ENCODE results near the gene SHANK3.

The SHANK3 gene

GRCh38 chr22:50713571-50714056 is 41.0 kb downstream of the SHANK3 start:
- ChIA-PET CTCF (no interaction called here), POLR2A (no interaction called here)
- Histone ChIP-seq H3K4me1 (ENCODE audit: control extremely low read depth in 1 of 4, control insufficient read depth in 4 of 4, insufficient read depth in 4 of 4, low read length in 3 of 4) (no peaks in the 10 kb centered on the region), H3K27me3 (replicated peaks in 2 of 5; ENCODE audit: control insufficient read depth in 4 of 5, insufficient read depth in 5 of 5, low read length in 4 of 5) (no peaks in the 10 kb centered on the region), H3K27ac (ENCODE audit: insufficient read depth in 1 of 2, low read depth in 1 of 2, low read length in 2 of 2, poor library complexity in 1 of 2, severe bottlenecking in 2 of 2) (no peak overlapping the region), H3K36me3 (ENCODE audit: control insufficient read depth in 4 of 4, insufficient read depth in 4 of 4, low read length in 3 of 4) (peaks cover 6 to 96% (median 75%) of the 10 kb centered on the region in 4 experiments), H3K9me3 (ENCODE audit: control extremely low read depth in 1 of 5, control insufficient read depth in 4 of 5, insufficient read depth in 2 of 5, low read depth in 1 of 5, low read length in 4 of 5) (no peaks in the 10 kb centered on the region), H3K4me3 (ENCODE audit: control insufficient read depth in 1 of 7, extremely low read depth in 1 of 7, insufficient read depth in 4 of 7, low read depth in 2 of 7, low read length in 6 of 7) (no peak overlapping the region)
- 98% methylated on average over 4 of the region's 5 CpGs for WGBS (ENCODE audit: insufficient coverage)
- DNase-seq: no peak

DNA sequence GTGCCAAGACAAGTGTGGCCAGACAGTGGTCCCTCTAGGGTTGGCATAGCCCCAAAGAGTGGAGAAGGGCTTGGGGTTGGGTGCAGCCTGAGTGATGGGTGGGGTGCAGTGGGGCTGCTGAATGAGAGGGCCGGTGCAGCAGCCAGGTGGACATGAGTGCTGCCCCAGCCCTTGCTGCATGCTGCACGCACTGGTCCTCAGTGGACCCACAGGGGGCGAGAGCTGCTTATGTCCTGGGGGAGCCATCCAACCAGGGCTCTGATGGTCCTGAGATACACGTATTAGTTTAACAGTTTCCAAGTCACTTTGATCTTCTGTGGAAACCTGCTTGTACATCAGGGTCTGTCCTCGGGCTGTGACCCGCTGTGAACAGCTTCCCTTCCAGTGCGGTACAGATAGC is 41.5 kb downstream of the SHANK3 start:
- 96% methylated on average over 7 of the region's 7 CpGs for WGBS (ENCODE audit: insufficient coverage)
- peaks cover 6 to 95% (median 73%) of the 10 kb centered on the region in 4 experiments for H3K36me3 ChIP-seq (ENCODE audit: control insufficient read depth in 4 of 4, insufficient read depth in 4 of 4, low read length in 3 of 4)
- POLR2A ChIA-PET: no interaction called here
- H3K4me3 ChIP-seq (ENCODE audit: control insufficient read depth in 1 of 7, extremely low read depth in 1 of 7, insufficient read depth in 4 of 7, low read depth in 2 of 7, low read length in 6 of 7): no peak overlapping the region
- no peaks in the 10 kb centered on the region for H3K9me3 ChIP-seq (ENCODE audit: control extremely low read depth in 1 of 5, control insufficient read depth in 4 of 5, insufficient read depth in 2 of 5, low read depth in 1 of 5, low read length in 4 of 5)
- H3K4me1 ChIP-seq (ENCODE audit: control extremely low read depth in 1 of 4, control insufficient read depth in 4 of 4, insufficient read depth in 4 of 4, low read length in 3 of 4): no peaks in the 10 kb centered on the region
- CTCF ChIA-PET: no interaction called here
- no peaks in the 10 kb centered on the region for H3K27me3 ChIP-seq (replicated peaks in 2 of 5; ENCODE audit: control insufficient read depth in 4 of 5, insufficient read depth in 5 of 5, low read length in 4 of 5)
- peak overlapping the region in 1 of 2 experiments; percentile 20 for H3K27ac ChIP-seq (ENCODE audit: insufficient read depth in 1 of 2, low read depth in 1 of 2, low read length in 2 of 2, poor library complexity in 1 of 2, severe bottlenecking in 2 of 2)
- DNase-seq: no peak

DNA sequence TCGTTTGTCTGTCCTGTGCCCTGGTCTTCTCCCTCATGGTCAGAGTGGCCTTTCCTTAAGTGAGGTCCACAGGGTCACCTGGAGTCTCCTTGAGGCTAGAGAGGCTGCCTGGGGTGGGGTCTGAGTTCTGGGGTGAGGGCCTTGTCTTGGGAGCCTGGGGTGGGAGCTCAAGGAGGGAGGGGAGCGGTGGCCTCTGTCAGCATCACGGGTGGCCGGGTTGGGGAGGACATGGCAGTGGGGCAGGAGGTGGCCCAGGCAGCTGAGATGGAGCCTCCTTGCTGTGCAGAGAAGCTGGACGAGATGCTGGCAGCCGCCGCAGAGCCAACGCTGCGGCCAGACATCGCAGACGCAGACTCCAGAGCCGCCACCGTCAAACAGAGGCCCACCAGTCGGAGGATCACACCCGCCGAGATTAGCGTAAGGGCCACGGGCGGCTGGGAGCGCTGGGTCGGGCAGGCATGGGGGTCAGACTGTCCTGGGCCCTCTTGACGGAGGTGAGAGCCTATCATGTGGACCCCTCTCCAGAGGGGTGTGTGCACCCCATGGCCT is 42.1 kb downstream of the SHANK3 start:
- POLR2A ChIA-PET: interaction anchor here (0.6 kb wide), 1 partner anchor 18 kb away, joined by 6 read pairs; no protein-coding TSS in a partner anchor
- H3K4me1 ChIP-seq (ENCODE audit: control extremely low read depth in 1 of 4, control insufficient read depth in 4 of 4, insufficient read depth in 4 of 4, low read length in 3 of 4): no peaks in the 10 kb centered on the region
- peaks cover 6 to 95% (median 69%) of the 10 kb centered on the region in 4 experiments for H3K36me3 ChIP-seq (ENCODE audit: control insufficient read depth in 4 of 4, insufficient read depth in 4 of 4, low read length in 3 of 4)
- CTCF ChIA-PET: interaction anchor here (1.1 kb wide), 1 partner anchor 23 kb away, joined by 3 read pairs; no protein-coding TSS in a partner anchor
- no peaks in the 10 kb centered on the region for H3K9me3 ChIP-seq (ENCODE audit: control extremely low read depth in 1 of 5, control insufficient read depth in 4 of 5, insufficient read depth in 2 of 5, low read depth in 1 of 5, low read length in 4 of 5)
- WGBS (ENCODE audit: insufficient coverage): 96% methylated on average over 22 of the region's 22 CpGs
- H3K27ac ChIP-seq (ENCODE audit: insufficient read depth in 1 of 2, low read depth in 1 of 2, low read length in 2 of 2, poor library complexity in 1 of 2, severe bottlenecking in 2 of 2): peak overlapping the region in 1 of 2 experiments; percentile 20
- no peaks in the 10 kb centered on the region for H3K27me3 ChIP-seq (replicated peaks in 2 of 5; ENCODE audit: control insufficient read depth in 4 of 5, insufficient read depth in 5 of 5, low read length in 4 of 5)
- DNase-seq: no peak
- H3K4me3 ChIP-seq (ENCODE audit: control insufficient read depth in 1 of 7, extremely low read depth in 1 of 7, insufficient read depth in 4 of 7, low read depth in 2 of 7, low read length in 6 of 7): no peak overlapping the region

DNA sequence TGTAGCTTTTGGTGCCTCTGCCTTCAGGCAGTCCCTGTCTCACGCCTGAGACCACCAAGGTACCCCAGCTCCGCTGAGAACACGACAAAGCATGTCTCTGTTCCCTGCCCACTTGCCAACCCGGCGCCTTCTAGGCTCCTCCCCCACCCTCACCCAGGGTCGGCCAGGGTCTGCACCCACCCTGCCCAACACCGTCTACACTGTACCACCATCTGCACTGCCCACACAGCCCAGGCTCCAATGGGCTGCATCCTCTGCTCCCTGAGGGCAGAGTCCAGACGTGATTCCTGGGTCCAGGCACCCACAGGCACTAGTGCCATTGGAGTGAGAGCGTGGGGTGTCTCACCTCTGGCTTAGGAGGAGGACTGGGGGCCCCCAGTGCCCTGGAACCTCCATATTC is 42.6 kb downstream of the SHANK3 start:
- 95% methylated on average over 3 of the region's 9 CpGs for WGBS (ENCODE audit: insufficient coverage)
- H3K9me3 ChIP-seq (ENCODE audit: control extremely low read depth in 1 of 5, control insufficient read depth in 4 of 5, insufficient read depth in 2 of 5, low read depth in 1 of 5, low read length in 4 of 5): no peaks in the 10 kb centered on the region
- no peak for DNase-seq
- H3K4me1 ChIP-seq (ENCODE audit: control extremely low read depth in 1 of 4, control insufficient read depth in 4 of 4, insufficient read depth in 4 of 4, low read length in 3 of 4): no peaks in the 10 kb centered on the region
- ChIA-PET POLR2A (interaction anchor here (0.6 kb wide), 1 partner anchor 18 kb away, joined by 6 read pairs; no protein-coding TSS in a partner anchor), CTCF (interaction anchor here (1.1 kb wide), 1 partner anchor 24 kb away, joined by 3 read pairs; no protein-coding TSS in a partner anchor)
- no peak overlapping the region for H3K4me3 ChIP-seq (ENCODE audit: control insufficient read depth in 1 of 7, extremely low read depth in 1 of 7, insufficient read depth in 4 of 7, low read depth in 2 of 7, low read length in 6 of 7)
- H3K36me3 ChIP-seq (ENCODE audit: control insufficient read depth in 4 of 4, insufficient read depth in 4 of 4, low read length in 3 of 4): peaks cover 6 to 89% (median 65%) of the 10 kb centered on the region in 4 experiments
- H3K27ac ChIP-seq (ENCODE audit: insufficient read depth in 1 of 2, low read depth in 1 of 2, low read length in 2 of 2, poor library complexity in 1 of 2, severe bottlenecking in 2 of 2): no peak overlapping the region
- H3K27me3 ChIP-seq (replicated peaks in 2 of 5; ENCODE audit: control insufficient read depth in 4 of 5, insufficient read depth in 5 of 5, low read length in 4 of 5): no peaks in the 10 kb centered on the region

DNA sequence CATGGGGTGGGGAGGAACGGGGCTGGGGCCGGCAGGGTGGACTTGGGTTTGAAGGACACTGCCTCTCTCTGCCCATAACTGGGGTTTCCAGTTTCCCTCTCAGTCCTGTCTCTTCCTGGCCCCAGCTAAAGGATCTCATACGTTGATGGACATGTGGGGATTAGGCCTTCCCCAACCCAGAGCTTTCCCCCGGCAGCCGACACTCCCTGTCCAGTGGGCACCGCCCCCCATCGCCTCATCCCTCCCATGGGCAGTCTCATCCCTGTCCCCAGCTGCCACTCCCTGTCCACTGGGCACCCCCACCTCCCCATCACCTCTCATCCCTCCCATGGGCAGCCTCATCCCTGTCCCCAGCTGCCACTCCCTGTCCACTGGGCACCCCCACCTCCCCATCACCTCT is 43.2 kb downstream of the SHANK3 start:
- Histone ChIP-seq H3K27ac (ENCODE audit: insufficient read depth in 1 of 2, low read depth in 1 of 2, low read length in 2 of 2, poor library complexity in 1 of 2, severe bottlenecking in 2 of 2) (no peak overlapping the region), H3K36me3 (ENCODE audit: control insufficient read depth in 4 of 4, insufficient read depth in 4 of 4, low read length in 3 of 4) (peaks cover 6 to 85% (median 60%) of the 10 kb centered on the region in 4 experiments), H3K4me1 (ENCODE audit: control extremely low read depth in 1 of 4, control insufficient read depth in 4 of 4, insufficient read depth in 4 of 4, low read length in 3 of 4) (no peaks in the 10 kb centered on the region), H3K9me3 (ENCODE audit: control extremely low read depth in 1 of 5, control insufficient read depth in 4 of 5, insufficient read depth in 2 of 5, low read depth in 1 of 5, low read length in 4 of 5) (no peaks in the 10 kb centered on the region), H3K27me3 (replicated peaks in 2 of 5; ENCODE audit: control insufficient read depth in 4 of 5, insufficient read depth in 5 of 5, low read length in 4 of 5) (no peaks in the 10 kb centered on the region), H3K4me3 (ENCODE audit: control insufficient read depth in 1 of 7, extremely low read depth in 1 of 7, insufficient read depth in 4 of 7, low read depth in 2 of 7, low read length in 6 of 7) (no peak overlapping the region)
- WGBS (ENCODE audit: insufficient coverage): 100% methylated on average over 5 of the region's 7 CpGs
- no peak for DNase-seq
- ChIA-PET CTCF (interaction anchor here (1.1 kb wide), 1 partner anchor 24 kb away, joined by 3 read pairs; no protein-coding TSS in a partner anchor), POLR2A (no interaction called here)

- CTCF ChIA-PET: interaction anchor here (1.3 kb wide), 1 partner anchor 10 kb away, joined by 6 read pairs; no protein-coding TSS in a partner anchor
- POLR2A ChIA-PET: no interaction called here
These were observed 43.8 kb downstream of the SHANK3 start for GRCh38 chr22:50716290-50717024.

More at GRCh38 chr22:50716290-50717024, 43.8 kb downstream of the SHANK3 start:
- 96% methylated on average over 12 of the region's 13 CpGs for WGBS (ENCODE audit: insufficient coverage)
- H3K4me3 ChIP-seq (ENCODE audit: control insufficient read depth in 1 of 7, extremely low read depth in 1 of 7, insufficient read depth in 4 of 7, low read depth in 2 of 7, low read length in 6 of 7): no peak overlapping the region
- H3K4me1 ChIP-seq (ENCODE audit: control extremely low read depth in 1 of 4, control insufficient read depth in 4 of 4, insufficient read depth in 4 of 4, low read length in 3 of 4): no peaks in the 10 kb centered on the region
- no peaks in the 10 kb centered on the region for H3K27me3 ChIP-seq (replicated peaks in 2 of 5; ENCODE audit: control insufficient read depth in 4 of 5, insufficient read depth in 5 of 5, low read length in 4 of 5)
- DNase-seq: no peak
- H3K9me3 ChIP-seq (ENCODE audit: control extremely low read depth in 1 of 5, control insufficient read depth in 4 of 5, insufficient read depth in 2 of 5, low read depth in 1 of 5, low read length in 4 of 5): no peaks in the 10 kb centered on the region
- H3K27ac ChIP-seq (ENCODE audit: insufficient read depth in 1 of 2, low read depth in 1 of 2, low read length in 2 of 2, poor library complexity in 1 of 2, severe bottlenecking in 2 of 2): no peak overlapping the region
- H3K36me3 ChIP-seq (ENCODE audit: control insufficient read depth in 4 of 4, insufficient read depth in 4 of 4, low read length in 3 of 4): peaks cover 6 to 84% (median 59%) of the 10 kb centered on the region in 4 experiments
